H1 (cell line): ENCODE results near the gene MGAT2. TPM values are rescaled to one million over a fixed set of nuclear protein-coding genes. Genes with fewer than 3 reads are reported as not detected.

Experiments
- CHD2 ChIP-seq: IDR thresholded peaks from 2 replicates; pipeline ENCODE4 v1.6.1; 2012; ENCODE audit warnings: low read length, improper control_type of control experiment
- KDM4A ChIP-seq: IDR thresholded peaks from one replicate; pipeline ENCODE4 v1.7.1; 2012; ENCODE audit warnings: low read depth, mild to moderate bottlenecking, moderate library complexity, low read length, inconsistent platforms; ENCODE audit not compliant: severe bottlenecking
- POLR2A ChIP-seq, 2 experiments: IDR thresholded peaks; 1 replicate in 1 of 2; 2 replicates in 1 of 2; pipeline ENCODE4 v1.6.1; 2011; ENCODE audit warnings: low read depth in 2 of 2, low read length in 2 of 2, mild to moderate bottlenecking in 2 of 2; ENCODE audit errors: control extremely low read depth in 1 of 2
- TAF7 ChIP-seq: optimal IDR thresholded peaks from 2 replicates; pipeline ENCODE3; 2011; ENCODE audit warnings: low read depth, mild to moderate bottlenecking, inconsistent platforms, low read length, moderate library complexity, borderline replicate concordance
- polyA plus RNA-seq, 7 experiments: library from polyadenylated mRNA; depleted of rRNA in 3 of 7; stranded (reverse) in 5 of 7; unstranded in 2 of 7; fragments of >200 nt in 5 of 7; fragments of 200-250 nt in 2 of 7; gene quantifications; 1 replicate in 5 of 7; 2 replicates in 1 of 7; 4 replicates in 1 of 7; pipeline versions ENCODE4 v1.2.1 to v1.2.3, GENCODE V29; 2011 to 2013; ENCODE audit warnings: missing spikeins in 2 of 7, mixed read lengths in 2 of 7
- total RNA-seq: library from RNA; stranded (reverse); fragmentation: NEBNext Ultra II Directional; extraction: Animal tissue kit (Norgen Biotek cat#: 25700); gene quantifications from 2 replicates; pipeline ENCODE4 v1.2.1, GENCODE V29; 2021
- TF ChIP-seq, protein P1 (sequence below), 3 experiments: IDR thresholded peaks; 1 replicate in 2 of 3; 2 replicates in 1 of 3; pipeline versions ENCODE4 v1.5.1 to v1.6.1; 2011; ENCODE audit warnings: low read length in 3 of 3, mild to moderate bottlenecking in 3 of 3, inconsistent platforms in 2 of 3, low read depth in 1 of 3, moderate library complexity in 1 of 3; ENCODE audit not compliant: insufficient read depth in 1 of 3; ENCODE audit errors: control extremely low read depth in 1 of 3

Gene MGAT2
- total and polyA plus RNA-seq, 2 of the 8 experiments (the other 6 are each of a cell fraction or from before 2014, with no cell fraction given), result 10.6 to 23.7 TPM

DNA sequence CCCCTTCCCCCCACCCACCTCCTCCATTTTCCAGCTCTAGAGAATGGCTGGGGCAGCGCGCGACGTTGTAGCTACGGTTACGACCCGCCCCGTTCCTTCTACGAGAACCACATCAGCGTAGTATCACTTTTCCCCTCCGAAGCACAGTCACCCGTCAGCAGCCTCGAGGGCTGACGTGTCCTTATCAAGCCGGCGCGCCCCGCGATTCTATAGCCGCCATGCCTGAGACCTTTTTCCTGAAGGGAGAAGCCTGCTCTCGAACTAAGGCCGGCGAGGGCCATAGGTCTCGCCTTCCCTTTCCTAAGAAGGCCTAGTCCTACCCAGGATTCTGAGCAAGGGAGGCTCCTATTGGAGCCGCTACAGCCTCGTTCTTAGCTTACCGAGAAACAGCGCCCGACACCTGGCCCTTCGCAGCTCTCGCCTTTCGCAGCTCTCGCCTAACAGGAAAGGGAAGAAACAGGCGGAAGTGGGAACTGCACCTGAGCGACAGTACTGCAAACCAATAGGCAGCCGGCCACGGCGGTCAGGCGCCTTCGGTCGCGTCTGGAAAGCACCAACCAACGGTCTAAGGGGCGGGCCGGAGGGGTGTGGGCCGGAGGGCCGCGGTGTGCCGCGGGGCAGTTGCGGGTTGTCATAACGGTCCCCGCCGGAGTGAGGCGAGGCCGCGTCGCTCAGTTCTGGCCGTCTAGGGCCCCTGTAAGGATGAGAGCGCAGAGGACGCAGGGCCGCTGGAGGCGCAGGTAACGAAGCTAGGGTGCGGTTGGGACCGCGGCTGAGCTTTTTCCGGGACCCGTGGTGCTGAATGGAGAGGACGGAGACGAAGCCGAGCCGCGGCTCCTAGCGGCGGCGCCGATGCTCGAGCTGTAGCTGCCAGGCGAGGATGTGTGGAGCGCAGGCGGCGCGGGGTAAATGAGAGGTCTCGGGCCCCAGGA is at the start of gene MGAT2, which contains the start of gene RPL36AL (continued):
- peak; percentile 98 for TF ChIP-seq KDM4A
- peak; percentile 88 for TF ChIP-seq CHD2
- TF ChIP-seq POLR2A (IDR thresholded peaks at IDR 0.05; ENCODE audit: control extremely low read depth in 1 of 2, low read depth in 2 of 2, low read length in 2 of 2), result peak; percentile 87 to 91
- TF ChIP-seq, protein P1, sequence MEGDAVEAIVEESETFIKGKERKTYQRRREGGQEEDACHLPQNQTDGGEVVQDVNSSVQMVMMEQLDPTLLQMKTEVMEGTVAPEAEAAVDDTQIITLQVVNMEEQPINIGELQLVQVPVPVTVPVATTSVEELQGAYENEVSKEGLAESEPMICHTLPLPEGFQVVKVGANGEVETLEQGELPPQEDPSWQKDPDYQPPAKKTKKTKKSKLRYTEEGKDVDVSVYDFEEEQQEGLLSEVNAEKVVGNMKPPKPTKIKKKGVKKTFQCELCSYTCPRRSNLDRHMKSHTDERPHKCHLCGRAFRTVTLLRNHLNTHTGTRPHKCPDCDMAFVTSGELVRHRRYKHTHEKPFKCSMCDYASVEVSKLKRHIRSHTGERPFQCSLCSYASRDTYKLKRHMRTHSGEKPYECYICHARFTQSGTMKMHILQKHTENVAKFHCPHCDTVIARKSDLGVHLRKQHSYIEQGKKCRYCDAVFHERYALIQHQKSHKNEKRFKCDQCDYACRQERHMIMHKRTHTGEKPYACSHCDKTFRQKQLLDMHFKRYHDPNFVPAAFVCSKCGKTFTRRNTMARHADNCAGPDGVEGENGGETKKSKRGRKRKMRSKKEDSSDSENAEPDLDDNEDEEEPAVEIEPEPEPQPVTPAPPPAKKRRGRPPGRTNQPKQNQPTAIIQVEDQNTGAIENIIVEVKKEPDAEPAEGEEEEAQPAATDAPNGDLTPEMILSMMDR (IDR thresholded peaks at IDR 0.05; ENCODE audit: control extremely low read depth in 1 of 3, insufficient read depth in 1 of 3, low read depth in 1 of 3, low read length in 3 of 3), result peak in 1 of 3 experiments; percentile 7; a peak in 1 of 4 replicates
- TF ChIP-seq TAF7, result peak; percentile 90
